Caco-2 (cell line): Measurements from ENCODE around the gene SHCBP1L. TPM values are rescaled to one million over a fixed set of nuclear protein-coding genes. Genes with fewer than 3 reads are reported as not detected.
"Not testable (repeated sequence)": the region's sequence is repeated elsewhere in the genome, so short reads cannot be mapped to it uniquely, and the experiment has no call there.

Experiments used
- BruUV-seq: library from RNA; stranded (reverse); fragments of 400-500 nt; replicated peaks from 2 replicates; lab custom pipeline; 2021; lab: Mats Ljungman, UMichigan
- CTCF ChIA-PET: fragments of 300-600 bp; sonication (Branson Sonifier 250); formaldehyde crosslinking; loops from one replicate; lab custom pipeline; 2022; ENCODE audit warnings: antibody characterized with exemption; lab: Charles Lee
- POLR2A ChIA-PET: fragments of 300-600 bp; sonication (Branson Sonifier 250); formaldehyde crosslinking; loops from one replicate; lab custom pipeline; 2022; ENCODE audit warnings: antibody characterized with exemption; lab: Charles Lee
- DNase-seq, 2 experiments: peaks; one replicate each; pipeline versions ENCODE4 v3.0.0 to v3.0.0-alpha.2; 2020 to 2022
- H3K27me3 ChIP-seq: replicated peaks from 2 replicates; pipeline ENCODE4 v1.6.0; 2011; ENCODE audit warnings: low read length; ENCODE audit not compliant: control insufficient read depth, insufficient read depth
- H3K36me3 ChIP-seq: 2 replicates; pipeline ENCODE4 v1.5.1; 2011; ENCODE audit warnings: low read length; ENCODE audit not compliant: control insufficient read depth, insufficient read depth
- H3K4me1 ChIP-seq: fragments of 250-450 bp; sonication (Bioruptor Pico); 2 replicates; pipeline ENCODE4 v1.5.1; 2020; ENCODE audit warnings: mild to moderate bottlenecking
- H3K4me3 ChIP-seq: 2 replicates; pipeline ENCODE4 v1.5.1; 2011; ENCODE audit warnings: low read depth, mild to moderate bottlenecking, control low read depth, low read length
- H3K9me3 ChIP-seq: fragments of 250-450 bp; sonication (Bioruptor Pico); 2 replicates; pipeline ENCODE4 v1.5.1; 2020; ENCODE audit warnings: mild to moderate bottlenecking, moderate library complexity
- H3K27ac Mint-ChIP-seq: one replicate; pipeline ENCODE4 v1.8.0; 2022; ENCODE audit warnings: mixed read lengths; ENCODE audit not compliant: unreplicated experiment
- H3K27me3 Mint-ChIP-seq: one replicate; pipeline ENCODE4 v1.8.0; 2022; ENCODE audit warnings: mixed read lengths; ENCODE audit not compliant: insufficient read depth, unreplicated experiment
- H3K36me3 Mint-ChIP-seq: one replicate; pipeline ENCODE4 v1.8.0; 2022; ENCODE audit warnings: mild to moderate bottlenecking, mixed read lengths; ENCODE audit not compliant: insufficient read depth, unreplicated experiment
- H3K4me1 Mint-ChIP-seq: one replicate; pipeline ENCODE4 v1.8.0; 2022; ENCODE audit warnings: low read depth, mixed read lengths; ENCODE audit not compliant: unreplicated experiment
- H3K4me3 Mint-ChIP-seq: one replicate; pipeline ENCODE4 v1.8.0; 2022; ENCODE audit warnings: mild to moderate bottlenecking, moderate library complexity, mixed read lengths; ENCODE audit not compliant: unreplicated experiment
- H3K9me3 Mint-ChIP-seq: one replicate; pipeline ENCODE4 v1.8.0; 2022; ENCODE audit warnings: mixed read lengths; ENCODE audit not compliant: unreplicated experiment
- CTCF ChIP-seq, 2 experiments: fragments of 200-600 bp in 1 of 2; IDR thresholded peaks; 1 replicate in 1 of 2; 2 replicates in 1 of 2; pipeline versions ENCODE4 v1.5.1 to v1.8.0; 2011 to 2022; ENCODE audit warnings: antibody characterized with exemption in 1 of 2, control low read depth in 1 of 2, inconsistent platforms in 1 of 2, low read depth in 1 of 2, low read length in 1 of 2, mild to moderate bottlenecking in 1 of 2, moderate library complexity in 1 of 2; ENCODE audit not compliant: insufficient read depth in 1 of 2, severe bottlenecking in 1 of 2, unreplicated experiment in 1 of 2
- intact Hi-C: fragments of 100-400 bp; cut with micrococcal nuclease; formaldehyde crosslinking; loops from one replicate; pipeline ENCODE4 v1.10.0; 2022; ENCODE audit not compliant: unreplicated experiment
- total RNA-seq: library from RNA; stranded (reverse); gene quantifications from 2 replicates; pipeline ENCODE4 v1.2.3, GENCODE V29; 2022

The SHCBP1L gene
- total RNA-seq, 1 experiment from 2014 or later: not detected

GRCh38 chr1:182905321-182905720, 47.6 kb downstream of the SHCBP1L start:
- H3K4me1 ChIP-seq: no peaks in the 10 kb centered on the region
- Mint-ChIP-seq H3K27ac (no peak overlapping the region), H3K27me3 (no peaks in the 10 kb centered on the region), H3K4me3 (no peak overlapping the region), H3K36me3 (no peaks in the 10 kb centered on the region), H3K4me1 (no peaks in the 10 kb centered on the region), H3K9me3 (no peaks in the 10 kb centered on the region)
- ChIA-PET CTCF (no interaction called here), POLR2A (no interaction called here)
- intact Hi-C loops: no loop called here
- no peak for DNase-seq
- no peaks in the 10 kb centered on the region for H3K27me3 ChIP-seq
- no peak for TF ChIP-seq CTCF (IDR thresholded peaks at IDR 0.05; ENCODE audit: insufficient read depth in 1 of 2, low read depth in 1 of 2, low read length in 1 of 2, severe bottlenecking in 1 of 2, unreplicated experiment in 1 of 2)
- H3K4me3 ChIP-seq: no peak overlapping the region
- H3K9me3 ChIP-seq: no peaks in the 10 kb centered on the region
- no peaks in the 10 kb centered on the region for H3K36me3 ChIP-seq
- BruUV-seq: no TSS peak

GRCh38 chr1:182901946-182902345, 51.0 kb downstream of the SHCBP1L start:
- H3K4me3 ChIP-seq, H3K36me3 ChIP-seq, BruUV-seq, H3K36me3 Mint-ChIP-seq, CTCF ChIA-PET, DNase-seq, H3K4me1 Mint-ChIP-seq, H3K9me3 Mint-ChIP-seq, H3K4me3 Mint-ChIP-seq, H3K4me1 ChIP-seq, H3K9me3 ChIP-seq, H3K27me3 ChIP-seq, intact Hi-C loops, H3K27ac Mint-ChIP-seq, H3K27me3 Mint-ChIP-seq, POLR2A ChIA-PET: not testable (repeated sequence)

- intact Hi-C loops: no loop called here
- H3K4me1 Mint-ChIP-seq: no peaks in the 10 kb centered on the region
- H3K27me3 Mint-ChIP-seq: no peaks in the 10 kb centered on the region
- H3K4me3 Mint-ChIP-seq: no peak overlapping the region
- ChIA-PET POLR2A (no interaction called here), CTCF (no interaction called here)
- Histone ChIP-seq H3K27me3 (no peaks in the 10 kb centered on the region), H3K4me3 (no peak overlapping the region), H3K36me3 (no peaks in the 10 kb centered on the region), H3K9me3 (no peaks in the 10 kb centered on the region), H3K4me1 (no peaks in the 10 kb centered on the region)
- H3K27ac Mint-ChIP-seq: no peak overlapping the region
- peaks cover 1% of the 10 kb centered on the region for H3K36me3 Mint-ChIP-seq
- TF ChIP-seq CTCF (IDR thresholded peaks at IDR 0.05; ENCODE audit: insufficient read depth in 1 of 2, low read depth in 1 of 2, low read length in 1 of 2, severe bottlenecking in 1 of 2, unreplicated experiment in 1 of 2): no peak
- peaks cover 13% of the 10 kb centered on the region for H3K9me3 Mint-ChIP-seq
- no TSS peak for BruUV-seq
- no peak for DNase-seq
These were observed 55.3 kb downstream of the SHCBP1L start for GRCh38 chr1:182897696-182898095.
